HepG2 (cell line): ENCODE measurements around the gene FGFR2. TPM values are rescaled to one million over a fixed set of nuclear protein-coding genes. Genes with fewer than 3 reads are reported as not detected.

Experiments
- CREBL2 ChIP-seq: sonication (generic); formaldehyde crosslinking; IDR thresholded peaks from 2 replicates; pipeline ENCODE4 v1.8.1; 2023; ENCODE audit warnings: missing genetic modification reagents, mild to moderate bottlenecking, borderline replicate concordance
- E2F2 ChIP-seq: sonication (generic); formaldehyde crosslinking; IDR thresholded peaks from 2 replicates; pipeline ENCODE4 v1.4.0; 2020; ENCODE audit warnings: missing genetic modification reagents, borderline replicate concordance
- FIP1L1 ChIP-seq: fragments of 200-400 bp; formaldehyde crosslinking; IDR thresholded peaks from 2 replicates; pipeline ENCODE4 v1.6.1; 2018; ENCODE audit warnings: low read depth, mild to moderate bottlenecking, low read length, moderate library complexity, borderline replicate concordance; ENCODE audit not compliant: insufficient read depth
- FOXJ3 ChIP-seq: sonication (generic); formaldehyde crosslinking; IDR thresholded peaks from 2 replicates; pipeline ENCODE4 v1.4.0; 2020; ENCODE audit warnings: missing genetic modification reagents, mild to moderate bottlenecking, borderline replicate concordance
- HNRNPUL1 ChIP-seq: fragments of 200-400 bp; formaldehyde crosslinking; IDR thresholded peaks from 2 replicates; pipeline ENCODE4 v1.6.1; 2017; ENCODE audit warnings: low read depth, mild to moderate bottlenecking, low read length, moderate library complexity
- RAD51 ChIP-seq: fragments of 450-650 bp; IDR thresholded peaks from 2 replicates; pipeline ENCODE4 v1.6.1; 2016; ENCODE audit warnings: borderline replicate concordance
- U2AF2 ChIP-seq: fragments of 200-400 bp; formaldehyde crosslinking; IDR thresholded peaks from 2 replicates; pipeline ENCODE4 v1.6.1; 2017; ENCODE audit warnings: low read depth, mild to moderate bottlenecking, low read length
- WIZ ChIP-seq: sonication (generic); formaldehyde crosslinking; IDR thresholded peaks from 2 replicates; pipeline ENCODE4 v1.5.1; 2020; ENCODE audit warnings: mild to moderate bottlenecking, missing genetic modification reagents
- ZHX1 ChIP-seq: sonication (generic); formaldehyde crosslinking; IDR thresholded peaks from 2 replicates; pipeline ENCODE4 v1.8.1; 2022; ENCODE audit warnings: low read depth, mild to moderate bottlenecking, missing genetic modification reagents
- ZNF225 ChIP-seq: sonication (generic); formaldehyde crosslinking; IDR thresholded peaks from 2 replicates; pipeline ENCODE4 v1.4.0; 2020; ENCODE audit warnings: mild to moderate bottlenecking, missing genetic modification reagents
- ZNF256 ChIP-seq: sonication (generic); formaldehyde crosslinking; conservative IDR thresholded peaks from 2 replicates; pipeline ENCODE4 v1.4.0; 2020; ENCODE audit warnings: missing genetic modification reagents
- ZZZ3 ChIP-seq: sonication (generic); formaldehyde crosslinking; IDR thresholded peaks from 2 replicates; pipeline ENCODE4 v1.4.0; 2020; ENCODE audit warnings: missing genetic modification reagents, mild to moderate bottlenecking, borderline replicate concordance
- polyA plus RNA-seq, 8 experiments: library from polyadenylated mRNA; depleted of rRNA in 3 of 8; stranded (reverse) in 7 of 8; unstranded in 1 of 8; fragments of >200 nt; fragmentation: Illumina TruSeq in 4 of 8; extraction: Trizol in 4 of 8; gene quantifications; 2 replicates each; pipeline versions ENCODE4 v1.2.1 to v1.2.3, GENCODE V29; 2011 to 2016; ENCODE audit warnings: low read depth in 4 of 8, missing spikeins in 1 of 8, mixed read lengths in 1 of 8; ENCODE audit not compliant: insufficient read depth in 1 of 8
- total RNA-seq, 5 experiments: library from RNA; depleted of rRNA; stranded (reverse); fragments of >200 nt; fragmentation: Illumina TruSeq; extraction: Trizol; gene quantifications; 2 replicates each; pipeline ENCODE4 v1.2.3, GENCODE V29; 2016; ENCODE audit warnings: low read depth in 1 of 5
- TF ChIP-seq, protein P1 (sequence below): sonication (generic); formaldehyde crosslinking; IDR thresholded peaks from 2 replicates; pipeline ENCODE4 v1.4.0; 2020; ENCODE audit warnings: missing genetic modification reagents
- TF ChIP-seq, protein P2 (sequence below): sonication (generic); formaldehyde crosslinking; IDR thresholded peaks from 2 replicates; pipeline ENCODE4 v1.5.0; 2020; ENCODE audit warnings: mild to moderate bottlenecking, missing genetic modification reagents, borderline replicate concordance

FGFR2 gene
- total and polyA plus RNA-seq, 2 of the 13 experiments (the other 11 are each of a cell fraction or from before 2014, with no cell fraction given), result 1.6 to 2.6 TPM

DNA sequence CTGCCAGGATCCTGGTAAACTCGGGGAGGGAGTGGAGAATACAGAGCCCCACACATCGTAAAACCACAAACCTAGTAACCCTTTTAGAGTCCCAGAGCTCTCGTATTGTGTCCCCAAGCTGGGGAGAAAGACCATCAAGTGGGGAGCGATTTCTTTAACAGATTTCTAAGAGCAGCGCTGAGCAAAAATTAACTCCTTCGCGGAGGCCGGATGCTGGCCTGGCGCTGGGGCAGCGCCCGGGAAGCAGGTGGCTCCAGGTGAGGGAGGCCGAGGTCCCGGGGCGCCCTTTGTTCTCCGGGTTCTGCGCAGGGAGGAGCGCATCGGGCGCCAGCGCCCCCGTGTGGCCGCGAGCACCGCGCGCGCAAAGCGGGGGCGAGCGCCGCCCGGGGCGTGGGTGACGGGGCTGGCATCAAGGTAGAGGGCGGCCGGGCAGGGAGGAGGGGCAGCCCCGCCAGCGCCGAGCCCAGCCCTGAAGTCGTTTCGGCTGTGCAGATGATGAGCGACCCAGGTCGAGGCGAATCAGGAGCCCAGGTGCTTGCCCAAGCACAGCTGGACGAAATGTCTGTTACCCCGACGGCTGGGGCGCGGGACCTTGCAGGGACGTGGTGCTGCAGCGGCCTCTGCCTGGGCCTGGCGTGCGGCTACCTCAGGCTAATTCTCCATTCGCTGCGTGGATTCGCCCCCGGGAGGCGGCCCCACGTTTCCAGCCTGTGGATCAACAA is 10.4 kb upstream of the FGFR2 start (continued):
- TF ChIP-seq ZHX1 (CRISPR knock-in tag) (no peak), ZZZ3 (CRISPR knock-in tag) (no peak), E2F2 (no peak), RAD51 (no peak), FIP1L1 (no peak), HNRNPUL1 (no peak), U2AF2 (no peak), FOXJ3 (CRISPR knock-in tag) (no peak), ZNF225 (no peak), CREBL2 (CRISPR knock-in tag) (no peak), WIZ (CRISPR knock-in tag) (no peak), ZNF256 (CRISPR knock-in tag) (no peak)
- TF ChIP-seq, protein P1, sequence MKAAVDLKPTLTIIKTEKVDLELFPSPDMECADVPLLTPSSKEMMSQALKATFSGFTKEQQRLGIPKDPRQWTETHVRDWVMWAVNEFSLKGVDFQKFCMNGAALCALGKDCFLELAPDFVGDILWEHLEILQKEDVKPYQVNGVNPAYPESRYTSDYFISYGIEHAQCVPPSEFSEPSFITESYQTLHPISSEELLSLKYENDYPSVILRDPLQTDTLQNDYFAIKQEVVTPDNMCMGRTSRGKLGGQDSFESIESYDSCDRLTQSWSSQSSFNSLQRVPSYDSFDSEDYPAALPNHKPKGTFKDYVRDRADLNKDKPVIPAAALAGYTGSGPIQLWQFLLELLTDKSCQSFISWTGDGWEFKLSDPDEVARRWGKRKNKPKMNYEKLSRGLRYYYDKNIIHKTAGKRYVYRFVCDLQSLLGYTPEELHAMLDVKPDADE, result no peak
- TF ChIP-seq, protein P2, sequence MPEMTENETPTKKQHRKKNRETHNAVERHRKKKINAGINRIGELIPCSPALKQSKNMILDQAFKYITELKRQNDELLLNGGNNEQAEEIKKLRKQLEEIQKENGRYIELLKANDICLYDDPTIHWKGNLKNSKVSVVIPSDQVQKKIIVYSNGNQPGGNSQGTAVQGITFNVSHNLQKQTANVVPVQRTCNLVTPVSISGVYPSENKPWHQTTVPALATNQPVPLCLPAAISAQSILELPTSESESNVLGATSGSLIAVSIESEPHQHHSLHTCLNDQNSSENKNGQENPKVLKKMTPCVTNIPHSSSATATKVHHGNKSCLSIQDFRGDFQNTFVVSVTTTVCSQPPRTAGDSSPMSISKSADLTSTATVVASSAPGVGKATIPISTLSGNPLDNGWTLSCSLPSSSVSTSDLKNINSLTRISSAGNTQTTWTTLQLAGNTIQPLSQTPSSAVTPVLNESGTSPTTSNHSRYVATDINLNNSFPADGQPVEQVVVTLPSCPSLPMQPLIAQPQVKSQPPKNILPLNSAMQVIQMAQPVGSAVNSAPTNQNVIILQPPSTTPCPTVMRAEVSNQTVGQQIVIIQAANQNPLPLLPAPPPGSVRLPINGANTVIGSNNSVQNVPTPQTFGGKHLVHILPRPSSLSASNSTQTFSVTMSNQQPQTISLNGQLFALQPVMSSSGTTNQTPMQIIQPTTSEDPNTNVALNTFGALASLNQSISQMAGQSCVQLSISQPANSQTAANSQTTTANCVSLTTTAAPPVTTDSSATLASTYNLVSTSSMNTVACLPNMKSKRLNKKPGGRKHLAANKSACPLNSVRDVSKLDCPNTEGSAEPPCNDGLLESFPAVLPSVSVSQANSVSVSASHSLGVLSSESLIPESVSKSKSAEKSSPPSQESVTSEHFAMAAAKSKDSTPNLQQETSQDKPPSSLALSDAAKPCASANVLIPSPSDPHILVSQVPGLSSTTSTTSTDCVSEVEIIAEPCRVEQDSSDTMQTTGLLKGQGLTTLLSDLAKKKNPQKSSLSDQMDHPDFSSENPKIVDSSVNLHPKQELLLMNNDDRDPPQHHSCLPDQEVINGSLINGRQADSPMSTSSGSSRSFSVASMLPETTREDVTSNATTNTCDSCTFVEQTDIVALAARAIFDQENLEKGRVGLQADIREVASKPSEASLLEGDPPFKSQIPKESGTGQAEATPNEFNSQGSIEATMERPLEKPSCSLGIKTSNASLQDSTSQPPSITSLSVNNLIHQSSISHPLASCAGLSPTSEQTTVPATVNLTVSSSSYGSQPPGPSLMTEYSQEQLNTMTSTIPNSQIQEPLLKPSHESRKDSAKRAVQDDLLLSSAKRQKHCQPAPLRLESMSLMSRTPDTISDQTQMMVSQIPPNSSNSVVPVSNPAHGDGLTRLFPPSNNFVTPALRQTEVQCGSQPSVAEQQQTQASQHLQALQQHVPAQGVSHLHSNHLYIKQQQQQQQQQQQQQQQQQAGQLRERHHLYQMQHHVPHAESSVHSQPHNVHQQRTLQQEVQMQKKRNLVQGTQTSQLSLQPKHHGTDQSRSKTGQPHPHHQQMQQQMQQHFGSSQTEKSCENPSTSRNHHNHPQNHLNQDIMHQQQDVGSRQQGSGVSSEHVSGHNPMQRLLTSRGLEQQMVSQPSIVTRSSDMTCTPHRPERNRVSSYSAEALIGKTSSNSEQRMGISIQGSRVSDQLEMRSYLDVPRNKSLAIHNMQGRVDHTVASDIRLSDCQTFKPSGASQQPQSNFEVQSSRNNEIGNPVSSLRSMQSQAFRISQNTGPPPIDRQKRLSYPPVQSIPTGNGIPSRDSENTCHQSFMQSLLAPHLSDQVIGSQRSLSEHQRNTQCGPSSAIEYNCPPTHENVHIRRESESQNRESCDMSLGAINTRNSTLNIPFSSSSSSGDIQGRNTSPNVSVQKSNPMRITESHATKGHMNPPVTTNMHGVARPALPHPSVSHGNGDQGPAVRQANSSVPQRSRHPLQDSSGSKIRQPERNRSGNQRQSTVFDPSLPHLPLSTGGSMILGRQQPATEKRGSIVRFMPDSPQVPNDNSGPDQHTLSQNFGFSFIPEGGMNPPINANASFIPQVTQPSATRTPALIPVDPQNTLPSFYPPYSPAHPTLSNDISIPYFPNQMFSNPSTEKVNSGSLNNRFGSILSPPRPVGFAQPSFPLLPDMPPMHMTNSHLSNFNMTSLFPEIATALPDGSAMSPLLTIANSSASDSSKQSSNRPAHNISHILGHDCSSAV (CRISPR knock-in tag), result no peak
